Measurements from ENCODE around the gene C16orf89.
"Not testable (repeated sequence)": the region's sequence is repeated elsewhere in the genome, so short reads cannot be mapped to it uniquely, and the experiment has no call there.

Gene C16orf89, protein sequence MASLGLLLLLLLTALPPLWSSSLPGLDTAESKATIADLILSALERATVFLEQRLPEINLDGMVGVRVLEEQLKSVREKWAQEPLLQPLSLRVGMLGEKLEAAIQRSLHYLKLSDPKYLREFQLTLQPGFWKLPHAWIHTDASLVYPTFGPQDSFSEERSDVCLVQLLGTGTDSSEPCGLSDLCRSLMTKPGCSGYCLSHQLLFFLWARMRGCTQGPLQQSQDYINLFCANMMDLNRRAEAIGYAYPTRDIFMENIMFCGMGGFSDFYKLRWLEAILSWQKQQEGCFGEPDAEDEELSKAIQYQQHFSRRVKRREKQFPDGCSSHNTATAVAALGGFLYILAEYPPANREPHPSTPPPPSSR

DNA sequence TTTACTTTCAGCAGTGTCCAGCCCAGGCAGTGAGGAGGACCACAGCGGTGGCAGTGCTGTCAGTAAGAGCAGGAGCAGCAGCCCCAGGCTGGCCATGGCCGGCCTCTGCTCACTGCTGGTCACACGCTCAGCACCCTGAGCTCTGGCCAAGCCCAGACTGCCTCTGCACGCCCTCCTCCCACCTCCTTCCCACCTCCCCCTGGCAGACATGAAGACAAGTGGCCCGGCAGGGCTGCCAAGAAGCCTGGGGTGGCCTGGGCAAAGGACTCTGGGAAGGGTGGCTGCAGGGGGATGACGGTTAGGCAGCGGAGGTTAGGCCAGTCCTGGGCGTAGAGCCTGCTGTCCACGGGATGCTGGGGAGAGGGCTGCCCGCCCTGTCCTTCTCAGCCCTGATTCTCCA, at the start of gene C16orf89:
C16orf89 (minus strand) TSS at position 144 of the 400 bp plus-strand sequence; CDS start at position 96, 48 bp downstream.
- H3K27ac ChIP-seq: no peak within 1 kb of the TSS
- TF ChIP-seq POLR2AphosphoS5 (IDR thresholded peaks at IDR 0.05; ENCODE audit: borderline replicate concordance, low read depth, low read length): no peak
- no peak for TF ChIP-seq FOXP2 (optimal IDR thresholded peaks at IDR 0.05; ENCODE audit: control extremely low read depth, extremely low read length, insufficient read depth)
- no peak for TF ChIP-seq EZH2 (IDR thresholded peaks at IDR 0.05)
- no peak for DNase-seq (ENCODE audit: low read depth, low spot score)
- H3K36me3 ChIP-seq (ENCODE audit: insufficient read depth, low read length): no peaks in the 10 kb centered on the region
- H3K4me3 ChIP-seq: no peak within 1 kb of the TSS
- no peaks in the 10 kb centered on the region for H3K9me3 ChIP-seq (ENCODE audit: low read depth, low read length)
- no peak within 1 kb of the TSS for H3K9ac ChIP-seq (ENCODE audit: insufficient read length)

DNA sequence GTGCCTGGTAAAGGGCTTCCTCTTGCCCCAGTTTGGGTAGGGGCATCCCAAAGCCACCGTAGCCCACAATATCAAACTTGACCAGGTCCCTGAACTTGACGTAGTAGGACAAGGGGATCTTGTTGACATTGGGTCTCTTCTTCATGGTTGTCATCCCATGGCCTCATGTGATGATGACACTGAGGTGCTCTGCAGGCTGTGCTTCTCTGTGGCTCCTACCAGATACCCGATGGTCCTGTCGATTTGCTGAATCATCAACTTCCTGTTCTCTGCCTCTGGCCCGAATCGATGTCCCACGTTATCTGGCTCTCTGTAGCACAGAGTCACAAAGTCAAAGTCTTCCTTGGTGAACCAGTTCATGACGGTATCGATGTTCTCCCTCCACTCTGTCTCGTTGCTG, 45.2 kb upstream of the C16orf89 start:
- H3K9ac ChIP-seq (ENCODE audit: insufficient read length); DNase-seq (ENCODE audit: low read depth, low spot score); H3K4me3 ChIP-seq; H3K9me3 ChIP-seq (ENCODE audit: low read depth, low read length); H3K36me3 ChIP-seq (ENCODE audit: insufficient read depth, low read length); H3K27ac ChIP-seq: not testable (repeated sequence)

DNA sequence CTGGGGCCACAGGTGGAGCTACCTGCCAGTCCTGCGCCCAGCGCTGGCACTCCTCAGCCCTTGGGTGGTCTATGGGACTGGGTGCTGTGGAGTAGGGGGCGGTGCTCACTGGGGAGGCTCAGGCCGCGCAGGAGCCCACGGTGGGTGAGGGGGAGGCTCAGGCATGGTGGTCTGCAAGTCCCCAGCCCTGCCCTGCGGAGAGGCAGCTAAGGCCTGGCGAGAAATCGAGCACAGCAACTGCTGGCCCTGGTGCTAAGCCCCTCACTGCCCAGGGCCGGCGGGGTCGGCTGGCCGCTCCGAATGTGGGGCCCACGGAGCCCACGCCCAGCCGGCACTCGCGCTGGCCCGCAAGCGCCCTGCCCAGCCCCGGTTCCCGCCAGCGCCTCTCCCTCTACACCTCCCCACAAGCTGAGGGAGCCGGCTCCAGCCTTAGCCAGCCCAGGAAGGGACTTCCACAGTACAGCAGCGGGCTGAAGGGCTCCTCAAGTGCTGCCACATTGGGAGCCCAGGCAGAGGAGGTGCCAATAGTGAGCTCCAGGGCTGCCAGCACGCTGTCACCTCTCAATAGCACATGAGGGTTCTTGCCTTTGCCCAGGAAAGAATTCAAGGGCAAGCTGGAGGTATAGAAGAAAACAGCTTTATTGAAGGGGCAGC, 42.9 kb upstream of the C16orf89 start:
- no peaks in the 10 kb centered on the region for H3K9me3 ChIP-seq (ENCODE audit: low read depth, low read length)
- no peak for DNase-seq (ENCODE audit: low read depth, low spot score)
- no peaks in the 10 kb centered on the region for H3K36me3 ChIP-seq (ENCODE audit: insufficient read depth, low read length)
- no peak overlapping the region for H3K27ac ChIP-seq
- TF ChIP-seq FOXP2 (optimal IDR thresholded peaks at IDR 0.05; ENCODE audit: control extremely low read depth, extremely low read length, insufficient read depth) (no peak), POLR2AphosphoS5 (IDR thresholded peaks at IDR 0.05; ENCODE audit: borderline replicate concordance, low read depth, low read length) (no peak), EZH2 (IDR thresholded peaks at IDR 0.05) (no peak)
- H3K9ac ChIP-seq (ENCODE audit: insufficient read length): no peak overlapping the region
- H3K4me3 ChIP-seq: no peak overlapping the region

DNA sequence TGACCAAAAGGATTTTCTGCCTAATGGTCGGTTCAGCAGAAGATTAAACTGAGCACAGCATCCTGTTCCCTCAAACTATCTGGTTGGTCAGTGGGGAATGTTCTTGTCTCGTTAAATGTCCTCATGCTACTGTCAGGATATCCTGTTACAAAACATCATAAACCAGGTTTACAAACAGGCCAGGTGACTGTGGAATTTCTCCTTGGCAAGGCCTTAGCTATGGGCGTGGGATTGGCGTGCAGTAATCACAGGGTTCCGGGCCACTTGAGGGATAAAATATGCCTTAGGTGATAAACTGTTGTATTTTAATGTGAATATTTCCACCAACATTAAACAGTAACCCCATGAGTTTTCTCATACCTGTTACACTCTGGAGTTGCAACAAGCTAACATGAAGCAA, 39.3 kb upstream of the C16orf89 start:
- not testable (repeated sequence) for H3K9me3 ChIP-seq (ENCODE audit: low read depth, low read length); DNase-seq (ENCODE audit: low read depth, low spot score); H3K36me3 ChIP-seq (ENCODE audit: insufficient read depth, low read length); H3K4me3 ChIP-seq; H3K9ac ChIP-seq (ENCODE audit: insufficient read length); H3K27ac ChIP-seq

DNA sequence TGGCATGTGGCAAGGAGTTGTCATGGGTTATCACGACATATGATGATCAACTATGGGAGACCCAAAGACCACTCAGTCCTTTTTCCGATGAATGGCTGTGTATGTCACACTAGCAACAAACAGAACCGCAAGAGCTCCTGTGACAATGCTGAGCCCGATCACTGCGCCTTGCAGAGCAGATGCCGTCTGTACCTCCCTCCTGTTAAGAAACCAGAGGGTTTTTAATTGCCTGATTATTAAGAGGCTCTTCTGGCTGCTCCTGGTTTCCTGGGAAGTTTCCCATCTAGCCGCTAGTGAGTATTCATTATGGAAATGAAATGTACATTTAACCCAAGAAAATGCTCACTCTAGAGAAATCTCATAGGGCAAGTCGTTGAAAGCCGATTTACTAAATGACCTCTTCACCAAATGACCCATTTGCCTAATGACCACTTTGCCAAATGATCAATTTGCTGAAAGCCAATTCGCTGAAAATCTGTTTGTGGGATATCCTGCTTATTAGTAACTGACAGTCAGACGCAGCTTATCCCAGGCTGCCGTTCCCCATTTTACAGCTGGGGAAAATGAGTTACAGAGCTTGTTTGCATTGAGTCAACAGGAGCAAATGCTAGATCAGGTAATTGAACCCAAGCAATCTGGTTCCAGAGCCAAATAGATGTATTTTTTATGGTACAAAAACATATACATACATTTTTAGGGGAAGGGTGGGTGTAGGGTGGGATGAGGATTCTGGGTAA, 37.7 kb upstream of the C16orf89 start:
- not testable (repeated sequence) for H3K27ac ChIP-seq; DNase-seq (ENCODE audit: low read depth, low spot score); H3K9me3 ChIP-seq (ENCODE audit: low read depth, low read length); H3K36me3 ChIP-seq (ENCODE audit: insufficient read depth, low read length); H3K9ac ChIP-seq (ENCODE audit: insufficient read length); H3K4me3 ChIP-seq

DNA sequence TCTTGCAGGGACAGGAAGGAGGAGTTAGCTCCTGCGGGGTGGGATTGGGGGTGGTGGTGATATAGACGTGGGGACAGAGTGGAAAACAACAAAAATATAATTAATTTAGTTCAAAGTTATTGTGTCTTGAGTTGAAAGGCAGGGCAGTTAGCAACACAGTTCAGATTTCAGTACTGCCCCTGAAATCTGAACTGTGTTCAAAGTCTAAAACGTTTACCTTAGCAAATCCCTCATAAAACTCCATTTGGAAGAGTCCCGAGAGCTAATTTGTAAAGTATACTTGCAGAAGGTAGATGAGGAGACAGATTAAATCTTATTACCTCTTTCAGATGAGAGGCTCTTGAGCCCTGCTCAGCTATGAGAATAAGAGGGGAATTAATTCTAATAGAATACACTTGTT, 33.4 kb upstream of the C16orf89 start:
- not testable (repeated sequence) for DNase-seq (ENCODE audit: low read depth, low spot score); H3K9me3 ChIP-seq (ENCODE audit: low read depth, low read length); H3K27ac ChIP-seq; H3K4me3 ChIP-seq; H3K9ac ChIP-seq (ENCODE audit: insufficient read length); H3K36me3 ChIP-seq (ENCODE audit: insufficient read depth, low read length)

DNA sequence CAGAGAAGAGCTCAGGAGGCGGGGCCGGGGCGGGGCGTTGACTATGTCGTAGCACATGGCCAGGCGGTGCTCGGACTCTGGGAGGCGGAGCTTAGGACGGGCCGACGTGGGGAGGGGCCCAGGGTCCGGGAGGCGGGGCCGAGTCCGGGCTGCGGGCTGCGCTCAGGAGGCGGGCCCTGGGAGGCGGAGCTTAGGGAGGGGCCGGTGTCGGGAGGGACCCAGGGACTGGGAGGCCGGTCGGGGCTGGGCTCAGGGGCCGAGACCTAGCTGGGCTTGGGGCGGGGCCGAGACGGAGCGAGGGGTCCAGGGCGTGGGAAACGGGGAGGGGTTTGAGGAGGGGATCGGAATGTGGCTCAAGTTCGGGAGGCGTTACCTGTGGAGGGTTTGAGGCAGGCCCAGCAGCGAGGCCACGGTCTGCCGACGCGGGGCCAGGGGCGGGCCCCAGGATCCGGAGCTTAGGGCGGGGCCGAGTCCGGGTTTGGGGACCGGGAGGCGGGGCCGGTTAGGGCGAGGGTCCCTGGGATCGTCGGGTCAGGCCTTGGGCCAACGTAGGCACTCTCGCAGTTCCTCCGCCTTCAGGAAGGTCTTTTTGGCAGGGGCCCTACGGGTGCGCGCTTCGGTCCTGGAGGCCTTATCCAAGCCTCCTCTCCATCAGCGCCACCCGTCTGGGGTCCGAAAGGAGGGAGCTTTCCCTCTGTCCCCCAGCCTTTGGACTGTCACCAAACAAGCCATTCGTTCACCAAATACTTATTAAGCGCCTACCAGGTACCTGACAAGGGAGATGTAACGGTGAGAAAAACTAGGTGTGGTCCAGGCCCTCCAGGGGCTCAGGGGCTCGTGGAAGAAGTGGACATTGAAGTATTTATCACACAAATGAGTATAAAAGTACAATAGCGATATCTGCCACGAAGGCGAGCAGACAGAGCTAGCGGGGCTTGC, 32.7 kb upstream of the C16orf89 start:
- H3K4me3 ChIP-seq: peak overlapping the region; percentile 76
- H3K36me3 ChIP-seq (ENCODE audit: insufficient read depth, low read length); DNase-seq (ENCODE audit: low read depth, low spot score); H3K9ac ChIP-seq (ENCODE audit: insufficient read length); H3K27ac ChIP-seq; H3K9me3 ChIP-seq (ENCODE audit: low read depth, low read length): not testable (repeated sequence)

DNA sequence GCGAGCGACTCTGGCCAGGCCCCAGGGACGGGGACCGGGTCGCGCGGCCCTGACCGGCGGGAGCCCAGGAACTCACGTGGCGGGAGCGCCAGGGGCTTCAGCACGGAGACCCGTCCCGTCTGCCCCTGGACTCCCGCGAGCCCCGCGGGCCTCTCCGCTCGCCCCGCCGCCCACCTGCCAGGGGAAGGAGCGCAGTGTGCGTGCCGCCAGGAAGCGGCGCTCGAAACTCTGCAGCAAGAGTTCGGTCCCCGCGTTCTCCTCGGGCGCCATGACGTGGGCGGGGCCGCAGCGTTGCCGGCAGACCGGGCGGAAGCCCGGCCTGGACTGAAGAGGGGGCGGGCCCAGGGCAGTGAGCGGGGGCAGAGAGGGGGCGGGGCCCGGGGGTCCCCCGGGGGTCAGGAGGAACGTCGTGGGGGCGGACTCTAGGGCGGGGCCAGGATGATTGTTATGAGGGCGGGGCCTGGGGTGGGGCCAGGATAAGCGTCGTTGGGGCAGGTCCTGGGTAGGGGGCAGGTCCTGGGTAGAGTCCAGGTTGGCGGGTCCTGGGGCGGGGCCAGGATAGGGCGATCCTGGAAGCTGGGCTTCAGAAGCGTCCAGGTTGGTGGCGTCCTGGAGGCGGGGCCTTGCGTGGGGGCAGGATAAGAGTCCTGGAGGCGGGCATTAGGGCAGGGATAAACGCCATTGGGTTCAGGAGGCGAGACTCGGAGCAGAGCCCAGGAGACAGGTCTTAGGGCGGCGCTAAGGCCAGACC, 31.9 kb upstream of the C16orf89 start, which contains the start of gene EEF2KMT:
EEF2KMT (minus strand) TSS at position 326 of the 751 bp plus-strand sequence; CDS start at position 270, 56 bp downstream.
- H3K36me3 ChIP-seq (ENCODE audit: insufficient read depth, low read length); H3K27ac ChIP-seq; H3K9me3 ChIP-seq (ENCODE audit: low read depth, low read length): not testable (repeated sequence)
- TF ChIP-seq POLR2AphosphoS5 (IDR thresholded peaks at IDR 0.05; ENCODE audit: borderline replicate concordance, low read depth, low read length): peak; percentile 28; the same call in 1 of the 2 replicates
- Histone ChIP-seq H3K9ac (ENCODE audit: insufficient read length) (peak within 1 kb of the TSS; percentile 78), H3K4me3 (peak within 1 kb of the TSS; percentile 80)
- peak; percentile 91 for DNase-seq (ENCODE audit: low read depth, low spot score)

DNA sequence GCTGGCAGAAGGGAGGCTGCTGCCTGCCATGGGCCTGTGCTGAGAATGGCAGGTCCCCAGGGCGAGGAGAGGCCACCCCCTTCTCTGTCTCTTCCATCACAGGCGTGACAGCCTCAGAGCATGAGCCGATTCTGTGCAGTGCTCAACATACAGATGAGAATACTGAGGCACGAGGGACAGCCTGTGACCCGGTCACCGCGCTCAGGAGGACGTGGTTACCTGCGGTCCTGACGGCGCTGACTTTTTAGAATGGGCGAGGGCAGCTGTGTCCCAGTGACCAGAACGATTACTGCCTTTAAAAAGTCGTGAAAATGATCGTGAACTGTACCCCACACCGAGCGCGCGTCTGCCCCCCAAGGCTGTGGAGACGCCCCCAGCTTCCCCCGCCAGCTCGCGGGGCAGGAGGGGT, 31.3 kb upstream of the C16orf89 start:
- not testable (repeated sequence) for DNase-seq (ENCODE audit: low read depth, low spot score); H3K27ac ChIP-seq; H3K9me3 ChIP-seq (ENCODE audit: low read depth, low read length); H3K36me3 ChIP-seq (ENCODE audit: insufficient read depth, low read length)
- H3K9ac ChIP-seq (ENCODE audit: insufficient read length): peak overlapping the region; percentile 78
- H3K4me3 ChIP-seq: peak overlapping the region; percentile 80

DNA sequence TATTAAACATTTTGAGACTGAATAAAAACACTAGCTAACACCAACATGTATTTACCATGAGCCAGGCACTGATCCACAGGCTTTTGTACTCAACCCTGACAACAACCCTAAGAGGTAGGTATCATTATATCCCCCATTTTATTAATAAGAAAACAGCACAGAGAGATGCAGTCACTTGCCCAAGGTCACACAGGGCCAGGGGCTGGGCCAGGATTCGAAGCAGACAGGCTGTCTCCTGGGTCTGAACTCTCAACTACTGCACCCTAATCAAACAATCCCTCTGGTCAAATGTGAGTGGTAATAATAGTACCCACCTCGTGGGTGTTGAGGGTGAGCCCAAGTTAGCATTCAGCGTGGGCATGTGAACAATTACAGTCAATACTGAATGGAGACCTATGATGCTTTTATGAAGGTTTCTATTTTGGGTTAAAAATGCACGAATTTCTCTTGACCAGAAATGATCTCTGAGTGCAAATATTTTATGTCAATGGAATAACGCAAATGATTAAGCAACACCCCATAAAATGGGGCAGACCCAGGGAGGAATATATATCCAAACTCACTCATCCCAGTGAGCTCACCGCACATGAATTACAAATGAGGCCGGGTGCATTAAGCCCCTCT, 30.8 kb upstream of the C16orf89 start:
- H3K9me3 ChIP-seq (ENCODE audit: low read depth, low read length); H3K36me3 ChIP-seq (ENCODE audit: insufficient read depth, low read length); DNase-seq (ENCODE audit: low read depth, low spot score); H3K27ac ChIP-seq: not testable (repeated sequence)
- Histone ChIP-seq H3K4me3 (peak overlapping the region; percentile 80), H3K9ac (ENCODE audit: insufficient read length) (peak overlapping the region; percentile 78)

DNA sequence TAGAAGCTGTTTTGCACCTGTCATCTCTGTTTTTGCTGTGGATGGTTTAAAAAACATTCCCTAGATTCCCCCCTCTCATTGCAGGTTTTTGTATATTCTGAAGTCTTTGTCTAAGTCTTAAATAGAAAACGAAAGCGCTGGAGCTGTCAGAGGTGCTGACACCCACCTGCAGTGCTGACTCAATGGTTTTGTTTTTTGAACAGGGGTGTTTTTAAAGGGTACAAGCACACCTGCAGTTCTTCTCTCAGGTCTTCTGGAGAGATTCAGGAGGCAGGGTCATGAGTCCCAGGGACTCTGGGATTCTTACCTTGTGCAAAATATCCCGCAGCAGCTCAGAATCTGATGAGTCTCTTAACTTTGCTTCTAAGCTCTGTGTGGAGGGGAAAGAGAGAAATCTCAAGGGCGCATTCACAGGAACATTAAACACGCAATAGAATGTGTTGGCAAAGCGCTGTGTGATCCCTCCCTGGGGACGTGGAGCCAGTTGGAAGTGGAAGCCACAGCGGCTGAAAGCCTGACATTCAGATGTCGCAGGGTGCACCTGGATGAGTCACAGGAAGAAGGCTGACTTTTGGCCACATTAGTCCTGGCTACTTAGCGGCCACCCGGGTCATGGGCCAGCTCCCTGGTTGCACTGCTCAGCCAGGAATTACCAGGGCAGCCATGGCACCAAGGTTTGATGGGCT, 29.5 kb upstream of the C16orf89 start:
- H3K4me3 ChIP-seq; DNase-seq (ENCODE audit: low read depth, low spot score); H3K9me3 ChIP-seq (ENCODE audit: low read depth, low read length); H3K36me3 ChIP-seq (ENCODE audit: insufficient read depth, low read length); H3K9ac ChIP-seq (ENCODE audit: insufficient read length); H3K27ac ChIP-seq: not testable (repeated sequence)
